Small intestine (tissue), 7 donors: ENCODE results near the gene MED22. TPM values are rescaled to one million over a fixed set of nuclear protein-coding genes. Genes with fewer than 3 reads are reported as not detected.
"Not testable (repeated sequence)": the region's sequence is repeated elsewhere in the genome, so short reads cannot be mapped to it uniquely, and the experiment has no call there.

Source experiments
- DNase-seq, 2 donors: peaks; one replicate each; pipeline versions ENCODE4 v3.0.0 to v3.0.0-alpha.2; 2013
- FAIRE-seq: peaks from 2 replicates; lab custom pipeline; 2012; peaks lifted over from hg19 to GRCh38; lab: Jason Lieb, UNC
- H3K27ac ChIP-seq, 3 donors: one replicate each; pipeline ENCODE4 v1.5.1; 2013; ENCODE audit warnings: low read length in 2 of 3, mild to moderate bottlenecking in 2 of 3, control low read depth in 1 of 3, inconsistent platforms in 1 of 3, low read depth in 1 of 3, moderate library complexity in 1 of 3
- H3K27me3 ChIP-seq, 3 donors: one replicate each; pipeline ENCODE4 v1.6.1; 2013; ENCODE audit warnings: low read length in 3 of 3, inconsistent platforms in 1 of 3; ENCODE audit not compliant: control insufficient read depth in 3 of 3, insufficient read depth in 3 of 3
- H3K36me3 ChIP-seq, 3 donors: one replicate each; pipeline ENCODE4 v1.6.1; 2013; ENCODE audit warnings: low read length in 3 of 3, inconsistent platforms in 1 of 3, low read depth in 1 of 3, mild to moderate bottlenecking in 1 of 3, moderate library complexity in 1 of 3; ENCODE audit not compliant: control insufficient read depth in 3 of 3, insufficient read depth in 2 of 3
- H3K4me1 ChIP-seq, 3 donors: one replicate each; pipeline ENCODE4 v1.6.1; 2013; ENCODE audit warnings: low read length in 2 of 3, inconsistent platforms in 1 of 3, low read depth in 1 of 3, mild to moderate bottlenecking in 1 of 3, moderate library complexity in 1 of 3; ENCODE audit not compliant: control insufficient read depth in 3 of 3, insufficient read depth in 2 of 3
- H3K4me3 ChIP-seq, 3 donors: one replicate each; pipeline ENCODE4 v1.5.1; 2013; ENCODE audit warnings: low read length in 3 of 3, control low read depth in 1 of 3, inconsistent platforms in 1 of 3, low read depth in 1 of 3, mild to moderate bottlenecking in 1 of 3, moderate library complexity in 1 of 3
- H3K9me3 ChIP-seq, 2 donors: one replicate each; pipeline ENCODE4 v1.6.1; 2013; ENCODE audit warnings: low read depth in 1 of 2, low read length in 1 of 2; ENCODE audit not compliant: control insufficient read depth in 2 of 2, insufficient read depth in 1 of 2
- WGBS, 3 donors: extraction: QIAGEN DNeasy Blood & Tissue Kit; methylation state at CpG; one replicate each; pipeline ENCODE4 v1.1.7; 2013; 5-methylcytosine and 5-hydroxymethylcytosine counted together
- polyA plus RNA-seq, 4 donors: library from polyadenylated mRNA; stranded (reverse) in 3 of 4; unstranded in 1 of 4; fragments of 200-250 nt in 3 of 4; fragments of 120-200 nt in 1 of 4; gene quantifications; one replicate each; pipeline versions ENCODE4 v1.2.1 to v1.2.3, GENCODE V29; 2013
- donor health status: healthy with polysubstance abuse.
- donor health status: control.
- donor health status: control.
- donor health status: Bipolar disorder and iron deficiency.
- donor health status: healthy.

Gene MED22
- polyA plus RNA-seq, 4 donors = 10.3 to 19.5 (median 17.6) TPM

DNA sequence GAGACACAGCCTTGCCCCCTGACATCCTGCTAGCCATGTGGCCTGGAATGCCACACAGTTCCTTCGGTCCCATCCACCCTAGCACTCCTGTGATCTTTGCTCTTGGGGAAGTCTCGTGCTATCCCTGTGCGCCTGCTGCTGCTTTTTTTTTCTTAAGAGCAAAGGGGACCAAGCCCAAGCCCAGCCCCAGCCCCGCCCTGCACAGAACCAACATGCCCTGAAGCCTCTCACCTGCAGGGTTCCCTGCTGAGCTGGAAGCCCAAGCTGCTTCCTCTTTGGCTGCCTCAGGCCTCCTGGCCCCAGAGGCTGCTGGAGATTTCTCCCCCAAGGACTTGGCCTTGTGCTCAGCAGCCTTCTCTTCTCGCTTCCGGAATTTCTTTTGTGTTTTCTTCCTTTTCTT lies 13.8 kb downstream of the MED22 start:
- WGBS, 3 donors = 10 to 61% (median 40%) methylated on average over 6 of the region's 6 CpGs
- Histone ChIP-seq H3K4me1 (peaks cover 3 to 20% (median 6%) of the 10 kb centered on the region in 3 donors), H3K36me3 (peaks cover 21 to 50% (median 23%) of the 10 kb centered on the region in 3 donors), H3K27me3 (no peaks in the 10 kb centered on the region), H3K9me3 (peaks cover 0 to 1% of the 10 kb centered on the region in 2 donors), H3K27ac (peak overlapping the region; percentile 65 to 88 (median 71)), H3K4me3 (peak overlapping the region in 2 of 3 donors; percentile 82 to 100)
- peak; percentile 94 to 97 for DNase-seq
- FAIRE-seq = no peak

DNA sequence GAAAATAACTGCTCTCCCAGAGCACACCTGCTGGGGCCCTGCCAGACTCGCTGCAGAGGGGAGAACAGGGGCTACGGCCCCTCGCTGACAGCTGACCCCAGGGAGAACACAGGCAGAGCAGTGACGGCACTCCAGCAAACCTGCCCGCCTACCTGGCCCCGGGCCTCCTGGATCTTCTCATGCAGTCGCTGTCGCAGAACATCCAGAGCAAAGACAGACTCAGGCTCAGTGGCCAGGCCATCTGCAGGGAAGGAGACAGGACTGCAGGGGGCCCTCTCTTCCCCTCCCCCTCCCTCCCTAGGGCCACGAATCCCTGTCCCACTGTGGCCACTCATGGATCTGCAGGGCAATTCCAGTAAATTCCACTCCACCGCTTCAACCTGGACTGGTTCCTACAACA lies 14.4 kb downstream of the MED22 start:
- peak overlapping the region in 1 of 3 donors; percentile 14 for H3K4me3 ChIP-seq
- peaks cover 0 to 6% of the 10 kb centered on the region in 2 donors for H3K9me3 ChIP-seq
- H3K36me3 ChIP-seq = peaks cover 19 to 50% (median 23%) of the 10 kb centered on the region in 3 donors
- peaks cover 3 to 20% (median 6%) of the 10 kb centered on the region in 3 donors for H3K4me1 ChIP-seq
- FAIRE-seq (no peak), DNase-seq (no peak)
- 72 to 83% (median 77%) methylated on average over 10 of the region's 10 CpGs for WGBS, 3 donors
- no peaks in the 10 kb centered on the region for H3K27me3 ChIP-seq
- H3K27ac ChIP-seq = peak overlapping the region; percentile 65 to 88 (median 71)

DNA sequence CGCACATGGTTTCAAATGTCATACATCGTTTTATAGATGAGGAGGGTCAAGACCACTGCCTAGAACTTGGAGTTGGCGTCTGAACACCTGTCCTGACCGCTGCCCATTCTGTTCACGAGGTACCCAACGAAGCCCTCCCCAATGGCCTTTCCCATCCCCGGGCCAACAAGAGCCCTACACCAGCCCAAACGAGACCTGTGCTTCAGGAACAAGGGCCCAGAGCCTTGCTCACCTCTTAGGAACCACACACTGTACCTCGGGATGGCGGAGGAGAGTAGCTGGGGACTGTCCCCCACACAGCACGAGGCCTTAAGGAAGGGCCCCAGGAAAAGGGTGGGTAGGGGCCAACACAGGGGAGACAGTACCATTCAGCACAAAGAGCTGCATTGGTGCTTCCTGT lies 14.9 kb downstream of the MED22 start:
- no peak for FAIRE-seq
- Histone ChIP-seq H3K36me3 (peaks cover 19 to 48% (median 23%) of the 10 kb centered on the region in 3 donors), H3K4me3 (no peak overlapping the region), H3K9me3 (peaks cover 0 to 11% of the 10 kb centered on the region in 2 donors), H3K27me3 (no peaks in the 10 kb centered on the region), H3K4me1 (peaks cover 3 to 20% (median 6%) of the 10 kb centered on the region in 3 donors), H3K27ac (peak overlapping the region in 2 of 3 donors; percentile 71 to 88)
- WGBS, 3 donors = 79 to 93% (median 88%) methylated on average over 11 of the region's 11 CpGs
- DNase-seq = no peak

GRCh38 chr9:133332381-133332730 lies 15.6 kb downstream of the MED22 start:
- no peaks in the 10 kb centered on the region for H3K27me3 ChIP-seq
- H3K4me3 ChIP-seq = no peak overlapping the region
- peaks cover 3 to 20% (median 6%) of the 10 kb centered on the region in 3 donors for H3K4me1 ChIP-seq
- H3K9me3 ChIP-seq = peaks cover 0 to 14% of the 10 kb centered on the region in 2 donors
- H3K36me3 ChIP-seq = peaks cover 19 to 48% (median 23%) of the 10 kb centered on the region in 3 donors
- 89 to 92% (median 90%) methylated on average over 12 to 20 of the region's 20 CpGs for WGBS, 3 donors
- DNase-seq = no peak
- FAIRE-seq = no peak
- no peak overlapping the region for H3K27ac ChIP-seq

DNA sequence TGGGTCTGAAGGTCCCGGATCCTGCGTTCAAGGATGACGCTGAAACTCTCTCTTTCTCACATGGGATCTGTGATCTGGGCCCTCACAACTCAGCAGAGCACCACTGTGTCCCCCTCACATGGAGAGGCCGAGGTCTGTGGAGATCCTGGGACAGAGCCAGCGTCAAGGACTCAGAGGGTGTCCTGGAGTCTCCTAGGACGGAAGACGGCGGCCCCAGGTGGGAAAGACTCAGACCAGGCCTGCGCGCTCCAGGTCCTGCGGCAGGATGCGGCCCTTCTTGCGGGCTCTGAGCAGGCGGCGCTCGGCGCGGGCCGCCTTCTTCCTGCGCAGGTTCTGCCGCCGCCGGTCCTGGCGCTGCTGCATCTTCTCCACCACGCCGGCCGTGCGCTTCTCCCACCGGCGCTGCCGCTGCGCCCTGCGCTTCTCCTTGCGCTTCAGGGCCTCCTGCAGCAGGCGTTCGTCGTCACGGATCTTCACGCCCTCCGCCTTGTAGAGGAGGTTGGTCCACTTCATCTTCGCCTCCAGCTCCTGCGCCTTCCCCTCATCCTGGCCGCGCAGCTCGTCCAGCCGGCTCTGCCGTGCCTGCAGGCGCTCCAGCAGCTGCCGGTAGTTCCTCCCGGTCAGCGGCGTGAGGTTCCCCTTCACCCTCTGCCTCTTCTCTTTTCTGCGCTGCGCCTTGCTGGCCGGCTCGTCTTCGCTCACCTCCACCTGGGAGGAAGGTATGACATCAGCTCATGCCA lies 16.1 kb downstream of the MED22 start:
- peaks cover 0 to 14% of the 10 kb centered on the region in 2 donors for H3K9me3 ChIP-seq
- WGBS, 3 donors = 96 to 97% (median 96%) methylated on average over 43 to 57 of the region's 57 CpGs
- peaks cover 19 to 48% (median 23%) of the 10 kb centered on the region in 3 donors for H3K36me3 ChIP-seq
- FAIRE-seq (no peak), DNase-seq (no peak)
- no peak overlapping the region for H3K4me3 ChIP-seq
- no peaks in the 10 kb centered on the region for H3K27me3 ChIP-seq
- no peak overlapping the region for H3K27ac ChIP-seq
- peaks cover 3 to 20% (median 6%) of the 10 kb centered on the region in 3 donors for H3K4me1 ChIP-seq

DNA sequence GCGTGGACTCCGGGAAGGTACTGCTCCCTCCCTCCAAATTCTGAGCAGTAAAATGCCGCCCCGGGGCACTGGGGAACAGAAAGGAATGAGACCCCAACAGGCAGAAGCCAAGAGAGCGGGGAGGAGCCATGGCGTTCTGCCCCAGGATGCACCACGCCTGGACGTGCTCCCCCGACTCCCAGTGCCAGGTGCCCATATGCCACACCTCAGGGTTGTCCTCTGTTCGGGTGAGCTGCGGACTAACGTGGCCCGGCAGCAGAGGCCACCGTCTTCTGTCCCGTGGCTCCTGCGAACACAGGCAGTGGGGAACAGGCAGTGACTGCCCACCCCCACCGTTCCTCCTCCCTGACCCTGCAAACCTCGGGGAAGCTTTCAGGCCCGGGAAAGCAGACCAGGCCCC lies 16.7 kb downstream of the MED22 start:
- Histone ChIP-seq H3K9me3 (peaks cover 0 to 14% of the 10 kb centered on the region in 2 donors), H3K4me3 (no peak overlapping the region), H3K27ac (no peak overlapping the region), H3K27me3 (no peaks in the 10 kb centered on the region), H3K4me1 (peaks cover 3 to 20% (median 6%) of the 10 kb centered on the region in 3 donors), H3K36me3 (peaks cover 19 to 48% (median 23%) of the 10 kb centered on the region in 3 donors)
- FAIRE-seq = no peak
- DNase-seq = no peak
- WGBS, 3 donors = 57 to 77% (median 66%) methylated on average over 19 of the region's 19 CpGs

- WGBS, 3 donors = 45 to 57% (median 57%) methylated on average over 20 to 21 of the region's 21 CpGs
- DNase-seq = peak; percentile 36 to 67
- Histone ChIP-seq H3K9me3 (peaks cover 0 to 19% of the 10 kb centered on the region in 2 donors), H3K36me3 (peaks cover 19 to 45% (median 23%) of the 10 kb centered on the region in 3 donors), H3K4me1 (peaks cover 0 to 15% (median 6%) of the 10 kb centered on the region in 3 donors)
- not testable (repeated sequence) for H3K27ac ChIP-seq, H3K27me3 ChIP-seq, H3K4me3 ChIP-seq, FAIRE-seq
Observed at GRCh38 chr9:133329306-133330156, 18.4 kb downstream of the MED22 start.

DNA sequence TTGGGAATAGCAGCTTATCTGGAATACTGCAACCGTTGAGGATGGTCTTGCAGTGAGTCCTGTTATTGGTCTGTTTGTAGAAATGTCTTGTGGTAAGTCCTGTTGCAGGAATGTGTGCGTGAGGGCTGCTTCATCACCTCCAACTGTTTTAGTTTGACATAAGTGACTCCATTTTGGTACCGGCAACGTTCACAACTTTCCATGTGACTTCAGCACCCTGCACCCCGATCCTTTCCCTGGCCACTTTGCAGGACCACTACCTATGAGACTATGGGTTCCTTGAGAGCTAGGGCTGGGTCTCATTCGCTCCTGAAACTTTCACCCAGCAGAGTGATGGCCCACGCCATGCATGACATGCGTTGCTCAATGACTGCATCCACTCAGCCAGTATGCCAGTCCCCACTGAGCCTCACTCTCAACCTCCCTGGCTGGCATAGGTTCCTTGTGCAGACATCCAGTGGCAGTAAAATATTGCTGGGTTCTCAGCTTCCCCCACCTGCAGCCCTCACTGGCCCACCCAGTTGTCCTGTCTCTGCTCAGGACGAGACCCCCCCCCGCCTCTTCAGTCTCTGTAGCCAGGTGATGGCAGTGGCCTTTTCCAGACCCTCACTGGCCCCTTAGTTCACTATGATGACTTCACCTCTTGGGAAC lies 20.0 kb downstream of the MED22 start:
- Histone ChIP-seq H3K4me3 (no peak overlapping the region), H3K36me3 (peaks cover 15 to 29% (median 19%) of the 10 kb centered on the region in 3 donors), H3K27ac (no peak overlapping the region), H3K4me1 (peaks cover 0 to under 1% (median 0%) of the 10 kb centered on the region in 3 donors), H3K27me3 (no peaks in the 10 kb centered on the region), H3K9me3 (peaks cover 0 to 26% of the 10 kb centered on the region in 2 donors)
- no peak for DNase-seq
- 91 to 98% (median 97%) methylated on average over 10 of the region's 10 CpGs for WGBS, 3 donors
- FAIRE-seq = no peak
